ENCODE results near the gene APOBEC3H.
"Not testable (repeated sequence)": the region's sequence is repeated elsewhere in the genome, so short reads cannot be mapped to it uniquely, and the experiment has no call there.

Gene APOBEC3H

GRCh38 chr22:39097098-39098020, at the start of gene APOBEC3H:
APOBEC3H (plus strand) TSS chr22:39097244; CDS start chr22:39100279, 3,035 bp downstream.
- in situ Hi-C loops (cut with MboI; ENCODE audit: low sequenced_read_pairs) = no loop called here

- in situ Hi-C loops (cut with MboI; ENCODE audit: low sequenced_read_pairs) = not testable (repeated sequence)
These were observed 47.6 kb upstream of the APOBEC3H start for GRCh38 chr22:39049486-39049885.

- in situ Hi-C loops (cut with MboI; ENCODE audit: low sequenced_read_pairs) = not testable (repeated sequence)
These were observed 45.1 kb upstream of the APOBEC3H start for GRCh38 chr22:39051844-39052495.

GRCh38 chr22:39055658-39056057, 41.4 kb upstream of the APOBEC3H start:
- in situ Hi-C loops (cut with MboI; ENCODE audit: low sequenced_read_pairs) = no loop called here

- in situ Hi-C loops (cut with MboI; ENCODE audit: low sequenced_read_pairs) = not testable (repeated sequence)
These were observed 35.8 kb upstream of the APOBEC3H start for GRCh38 chr22:39061290-39061689.

- in situ Hi-C loops (cut with MboI; ENCODE audit: low sequenced_read_pairs) = not testable (repeated sequence)
These were observed 35.1 kb upstream of the APOBEC3H start for GRCh38 chr22:39061951-39062350.

GRCh38 chr22:39063904-39064303, 33.1 kb upstream of the APOBEC3H start:
- in situ Hi-C loops (cut with MboI; ENCODE audit: low sequenced_read_pairs) = not testable (repeated sequence)

- in situ Hi-C loops (cut with MboI; ENCODE audit: low sequenced_read_pairs) = not testable (repeated sequence)
These were observed 30.4 kb upstream of the APOBEC3H start for GRCh38 chr22:39066442-39067276.

GRCh38 chr22:39068033-39068785, 28.8 kb upstream of the APOBEC3H start:
- in situ Hi-C loops (cut with MboI; ENCODE audit: low sequenced_read_pairs) = no loop called here

- in situ Hi-C loops (cut with MboI; ENCODE audit: low sequenced_read_pairs) = no loop called here
These were observed 26.9 kb upstream of the APOBEC3H start for GRCh38 chr22:39070186-39070585.

- in situ Hi-C loops (cut with MboI; ENCODE audit: low sequenced_read_pairs) = not testable (repeated sequence)
These were observed 24.5 kb upstream of the APOBEC3H start for GRCh38 chr22:39072581-39072981.

- in situ Hi-C loops (cut with MboI; ENCODE audit: low sequenced_read_pairs) = no loop called here
These were observed 23.1 kb upstream of the APOBEC3H start for GRCh38 chr22:39073981-39074380.

- in situ Hi-C loops (cut with MboI; ENCODE audit: low sequenced_read_pairs) = not testable (repeated sequence)
These were observed 20.7 kb upstream of the APOBEC3H start for GRCh38 chr22:39076155-39077025.

- in situ Hi-C loops (cut with MboI; ENCODE audit: low sequenced_read_pairs) = not testable (repeated sequence)
These were observed 19.8 kb upstream of the APOBEC3H start, which contains the start of gene APOBEC3G for GRCh38 chr22:39077026-39077840. APOBEC3G (plus strand) TSS chr22:39077275; CDS start chr22:39077362, 87 bp downstream.

GRCh38 chr22:39077912-39078311, 19.1 kb upstream of the APOBEC3H start:
- in situ Hi-C loops (cut with MboI; ENCODE audit: low sequenced_read_pairs) = not testable (repeated sequence)

- in situ Hi-C loops (cut with MboI; ENCODE audit: low sequenced_read_pairs) = no loop called here
These were observed 18.7 kb upstream of the APOBEC3H start for GRCh38 chr22:39078329-39078728.

- in situ Hi-C loops (cut with MboI; ENCODE audit: low sequenced_read_pairs) = not testable (repeated sequence)
These were observed 17.9 kb upstream of the APOBEC3H start for GRCh38 chr22:39079054-39079637.
